GM12865 (cell line): ENCODE data around the gene CAPN15.

Experiments used
- DNase-seq: peaks from one replicate; pipeline ENCODE4 v3.0.0; 2010; ENCODE audit warnings: low read depth
- H3K4me3 ChIP-seq: 2 replicates; pipeline ENCODE4 v1.5.1; 2011; ENCODE audit warnings: mild to moderate bottlenecking, low read depth, low read length, control low read depth
- TF ChIP-seq, protein P1 (sequence below): IDR thresholded peaks from 2 replicates; pipeline ENCODE4 v1.5.1; 2011; ENCODE audit warnings: low read length, control low read depth, low read depth, inconsistent platforms; ENCODE audit not compliant: insufficient read depth; ENCODE audit errors: missing control alignments

The CAPN15 gene

DNA sequence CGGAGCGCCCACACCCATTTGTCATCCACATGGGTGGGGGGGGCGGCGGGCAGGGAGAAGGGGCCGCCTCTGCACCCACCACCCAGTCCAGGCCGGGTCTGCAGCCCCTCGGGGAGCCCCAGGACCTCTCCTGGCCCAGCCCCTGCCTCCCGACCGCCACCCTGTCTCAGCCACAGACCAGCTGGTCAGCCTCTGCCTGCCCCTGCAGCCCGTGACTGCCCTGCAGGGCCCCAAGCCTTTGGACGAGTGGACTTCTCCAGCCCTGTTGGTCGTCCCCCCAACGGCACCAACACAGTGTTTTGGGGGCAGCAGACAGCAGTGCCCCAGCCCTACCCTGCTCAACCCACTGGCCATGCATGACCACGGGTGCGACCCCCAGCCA lies 33.9 kb downstream of the CAPN15 start:
- DNase-seq, result no peak
- TF ChIP-seq, protein P1, sequence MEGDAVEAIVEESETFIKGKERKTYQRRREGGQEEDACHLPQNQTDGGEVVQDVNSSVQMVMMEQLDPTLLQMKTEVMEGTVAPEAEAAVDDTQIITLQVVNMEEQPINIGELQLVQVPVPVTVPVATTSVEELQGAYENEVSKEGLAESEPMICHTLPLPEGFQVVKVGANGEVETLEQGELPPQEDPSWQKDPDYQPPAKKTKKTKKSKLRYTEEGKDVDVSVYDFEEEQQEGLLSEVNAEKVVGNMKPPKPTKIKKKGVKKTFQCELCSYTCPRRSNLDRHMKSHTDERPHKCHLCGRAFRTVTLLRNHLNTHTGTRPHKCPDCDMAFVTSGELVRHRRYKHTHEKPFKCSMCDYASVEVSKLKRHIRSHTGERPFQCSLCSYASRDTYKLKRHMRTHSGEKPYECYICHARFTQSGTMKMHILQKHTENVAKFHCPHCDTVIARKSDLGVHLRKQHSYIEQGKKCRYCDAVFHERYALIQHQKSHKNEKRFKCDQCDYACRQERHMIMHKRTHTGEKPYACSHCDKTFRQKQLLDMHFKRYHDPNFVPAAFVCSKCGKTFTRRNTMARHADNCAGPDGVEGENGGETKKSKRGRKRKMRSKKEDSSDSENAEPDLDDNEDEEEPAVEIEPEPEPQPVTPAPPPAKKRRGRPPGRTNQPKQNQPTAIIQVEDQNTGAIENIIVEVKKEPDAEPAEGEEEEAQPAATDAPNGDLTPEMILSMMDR, result no peak
- no peak overlapping the region for H3K4me3 ChIP-seq

DNA sequence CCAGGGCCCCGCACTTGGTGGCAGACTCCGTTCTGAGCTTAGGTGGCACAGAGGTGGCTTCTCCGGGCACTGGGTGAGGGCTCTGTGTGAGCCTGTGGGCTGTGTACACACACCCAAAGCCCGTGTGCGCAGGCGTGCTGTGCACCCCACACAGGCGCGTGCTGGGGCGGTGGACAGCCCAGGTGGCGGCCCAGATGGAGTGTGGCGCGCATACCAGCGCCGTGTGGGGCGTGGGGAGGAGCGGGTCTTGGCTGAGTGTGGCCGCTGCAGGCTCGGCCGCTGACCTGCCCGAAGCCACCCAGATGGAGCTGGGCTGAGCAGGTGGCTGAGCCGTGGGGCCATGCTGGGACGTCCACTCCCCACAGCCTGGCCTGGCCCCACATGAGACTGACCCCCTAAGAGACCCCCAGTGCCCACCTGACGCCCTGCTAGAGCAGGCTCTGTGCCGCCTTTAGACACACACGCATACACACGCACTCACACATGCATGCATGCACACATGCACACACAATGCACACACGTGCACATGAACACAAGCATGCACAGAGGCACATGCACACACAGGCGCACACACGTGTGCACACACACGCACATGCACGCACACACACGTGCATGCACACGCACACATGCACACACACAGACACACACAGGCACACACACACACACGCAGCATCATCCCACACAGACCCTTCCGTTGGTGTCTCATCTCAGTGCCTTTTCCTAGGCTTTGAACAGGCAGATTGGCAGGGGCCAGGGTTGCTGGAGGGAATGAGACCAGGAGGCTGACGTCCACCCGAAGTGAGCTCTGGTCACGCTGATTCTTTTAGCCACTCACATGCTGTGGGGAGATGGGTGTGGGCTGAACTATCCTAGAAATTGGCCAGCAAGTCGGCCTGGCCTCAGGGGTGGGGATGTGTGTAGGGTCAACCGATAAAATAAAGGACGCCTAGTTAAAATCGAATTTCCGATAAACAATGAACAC lies 34.7 kb downstream of the CAPN15 start:
- TF ChIP-seq, protein P1, result no peak
- no peak overlapping the region for H3K4me3 ChIP-seq
- DNase-seq, result no peak

DNA sequence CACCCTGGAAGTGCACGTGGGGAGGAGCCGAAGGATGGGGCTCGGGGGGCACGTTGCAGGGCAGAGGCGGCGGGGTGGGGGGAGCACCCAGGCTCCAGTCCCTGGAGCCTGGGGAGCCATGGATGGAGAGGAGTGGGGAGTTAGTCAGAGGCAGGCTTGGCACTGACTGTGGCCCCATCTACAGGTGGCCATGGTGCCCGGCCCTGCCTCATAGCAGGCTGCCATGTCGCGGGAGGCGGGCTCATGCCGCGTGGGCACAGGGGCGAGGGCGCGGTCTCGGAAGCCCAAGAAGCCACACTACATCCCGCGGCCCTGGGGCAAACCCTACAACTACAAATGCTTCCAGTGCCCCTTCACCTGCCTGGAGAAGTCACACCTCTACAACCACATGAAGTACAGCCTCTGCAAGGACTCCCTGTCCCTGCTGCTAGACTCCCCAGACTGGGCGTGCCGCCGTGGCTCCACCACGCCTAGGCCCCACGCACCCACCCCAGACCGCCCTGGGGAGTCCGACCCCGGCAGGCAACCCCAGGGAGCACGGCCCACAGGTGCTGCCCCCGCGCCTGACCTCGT lies 35.6 kb downstream of the CAPN15 start:
- DNase-seq, result no peak
- TF ChIP-seq, protein P1, result no peak
- no peak overlapping the region for H3K4me3 ChIP-seq

GRCh38 chr16:564690-565418 lies 37.3 kb downstream of the CAPN15 start:
- TF ChIP-seq, protein P1, result no peak
- no peak for DNase-seq
- H3K4me3 ChIP-seq, result no peak overlapping the region

GRCh38 chr16:565419-566330 lies 38.2 kb downstream of the CAPN15 start:
- TF ChIP-seq, protein P1, result no peak
- no peak for DNase-seq
- H3K4me3 ChIP-seq, result no peak overlapping the region
